ENCODE data around the gene LKAAEAR1.

LKAAEAR1 gene

GRCh38 chr20:64113796-64114355 is 29.7 kb upstream of the LKAAEAR1 start:
- TF ChIP-seq GATA2 (IDR thresholded peaks at IDR 0.05; ENCODE audit: low read depth, low read length) = no peak
- no peak for TF ChIP-seq GATA3 (IDR thresholded peaks at IDR 0.05; ENCODE audit: low read depth, low read length)

GRCh38 chr20:64113444-64113775 is 29.2 kb upstream of the LKAAEAR1 start:
- TF ChIP-seq GATA3 (IDR thresholded peaks at IDR 0.05; ENCODE audit: low read depth, low read length) = no peak
- no peak for TF ChIP-seq GATA2 (IDR thresholded peaks at IDR 0.05; ENCODE audit: low read depth, low read length)

GRCh38 chr20:64112691-64113443 is 28.7 kb upstream of the LKAAEAR1 start:
- no peak for TF ChIP-seq GATA3 (IDR thresholded peaks at IDR 0.05; ENCODE audit: low read depth, low read length)
- TF ChIP-seq GATA2 (IDR thresholded peaks at IDR 0.05; ENCODE audit: low read depth, low read length) = no peak

GRCh38 chr20:64111841-64112641 is 27.8 kb upstream of the LKAAEAR1 start:
- no peak for TF ChIP-seq GATA2 (IDR thresholded peaks at IDR 0.05; ENCODE audit: low read depth, low read length)
- TF ChIP-seq GATA3 (IDR thresholded peaks at IDR 0.05; ENCODE audit: low read depth, low read length) = no peak

GRCh38 chr20:64110411-64111068 is 26.3 kb upstream of the LKAAEAR1 start:
- no peak for TF ChIP-seq GATA2 (IDR thresholded peaks at IDR 0.05; ENCODE audit: low read depth, low read length)
- TF ChIP-seq GATA3 (IDR thresholded peaks at IDR 0.05; ENCODE audit: low read depth, low read length) = no peak

- TF ChIP-seq GATA3 (IDR thresholded peaks at IDR 0.05; ENCODE audit: low read depth, low read length) = no peak
- no peak for TF ChIP-seq GATA2 (IDR thresholded peaks at IDR 0.05; ENCODE audit: low read depth, low read length)
These were observed 25.7 kb upstream of the LKAAEAR1 start for GRCh38 chr20:64109831-64110391.

GRCh38 chr20:64108731-64109681 is 24.8 kb upstream of the LKAAEAR1 start:
- TF ChIP-seq GATA3 (IDR thresholded peaks at IDR 0.05; ENCODE audit: low read depth, low read length) (no peak), GATA2 (IDR thresholded peaks at IDR 0.05; ENCODE audit: low read depth, low read length) (no peak)

GRCh38 chr20:64107736-64108457 is 23.7 kb upstream of the LKAAEAR1 start:
- TF ChIP-seq GATA2 (IDR thresholded peaks at IDR 0.05; ENCODE audit: low read depth, low read length) (no peak), GATA3 (IDR thresholded peaks at IDR 0.05; ENCODE audit: low read depth, low read length) (no peak)

- TF ChIP-seq GATA3 (IDR thresholded peaks at IDR 0.05; ENCODE audit: low read depth, low read length) (no peak), GATA2 (IDR thresholded peaks at IDR 0.05; ENCODE audit: low read depth, low read length) (no peak)
These were observed 23.0 kb upstream of the LKAAEAR1 start, which contains the start of gene NPBWR2 for GRCh38 chr20:64106981-64107735. NPBWR2 (minus strand) TSS chr20:64107565; CDS start chr20:64106831, 734 bp downstream.

- no peak for TF ChIP-seq GATA2 (IDR thresholded peaks at IDR 0.05; ENCODE audit: low read depth, low read length)
- TF ChIP-seq GATA3 (IDR thresholded peaks at IDR 0.05; ENCODE audit: low read depth, low read length) = no peak
These were observed 22.3 kb upstream of the LKAAEAR1 start for GRCh38 chr20:64106435-64106961.

- TF ChIP-seq GATA3 (IDR thresholded peaks at IDR 0.05; ENCODE audit: low read depth, low read length) (no peak), GATA2 (IDR thresholded peaks at IDR 0.05; ENCODE audit: low read depth, low read length) (no peak)
These were observed 21.7 kb upstream of the LKAAEAR1 start for GRCh38 chr20:64105846-64106434.
